Skeletal muscle satellite cell (primary cell): Measurements from ENCODE around the gene TACC2. TPM values are rescaled to one million over a fixed set of nuclear protein-coding genes. Genes with fewer than 3 reads are reported as not detected.
A peak's percentile ranks its signal among the peaks of the same experiment; 100 is the strongest.

Experiments used
- H3K27me3 ChIP-seq: 2 replicates; pipeline ENCODE4 v1.7.0; 2013; ENCODE audit warnings: low read length; ENCODE audit not compliant: control insufficient read depth, insufficient read depth
- H3K36me3 ChIP-seq: 2 replicates; pipeline ENCODE4 v1.7.0; 2013; ENCODE audit warnings: mild to moderate bottlenecking, control low read depth, low read length; ENCODE audit not compliant: insufficient read depth
- H3K4me1 ChIP-seq: 2 replicates; pipeline ENCODE4 v1.7.0; 2013; ENCODE audit warnings: low read length; ENCODE audit not compliant: control insufficient read depth, insufficient read depth
- H3K4me2 ChIP-seq: 2 replicates; pipeline ENCODE4 v1.7.0; 2013; ENCODE audit warnings: mild to moderate bottlenecking, low read length
- H3K4me3 ChIP-seq: 2 replicates; pipeline ENCODE4 v1.7.0; 2013; ENCODE audit warnings: low read length
- H3K9ac ChIP-seq: 2 replicates; pipeline ENCODE4 v1.7.0; 2013; ENCODE audit warnings: mild to moderate bottlenecking, low read depth, low read length, moderate library complexity
- H3K9me3 ChIP-seq: replicated peaks from 2 replicates; pipeline ENCODE4 v1.7.0; 2013; ENCODE audit warnings: mild to moderate bottlenecking, control low read depth, low read length
- total RNA-seq: library from RNA; depleted of rRNA; stranded (reverse); fragments of >200 nt; gene quantifications from 2 replicates; pipeline ENCODE4 v1.2.3, GENCODE V29; 2012; rRNA removed

TACC2 gene, protein sequence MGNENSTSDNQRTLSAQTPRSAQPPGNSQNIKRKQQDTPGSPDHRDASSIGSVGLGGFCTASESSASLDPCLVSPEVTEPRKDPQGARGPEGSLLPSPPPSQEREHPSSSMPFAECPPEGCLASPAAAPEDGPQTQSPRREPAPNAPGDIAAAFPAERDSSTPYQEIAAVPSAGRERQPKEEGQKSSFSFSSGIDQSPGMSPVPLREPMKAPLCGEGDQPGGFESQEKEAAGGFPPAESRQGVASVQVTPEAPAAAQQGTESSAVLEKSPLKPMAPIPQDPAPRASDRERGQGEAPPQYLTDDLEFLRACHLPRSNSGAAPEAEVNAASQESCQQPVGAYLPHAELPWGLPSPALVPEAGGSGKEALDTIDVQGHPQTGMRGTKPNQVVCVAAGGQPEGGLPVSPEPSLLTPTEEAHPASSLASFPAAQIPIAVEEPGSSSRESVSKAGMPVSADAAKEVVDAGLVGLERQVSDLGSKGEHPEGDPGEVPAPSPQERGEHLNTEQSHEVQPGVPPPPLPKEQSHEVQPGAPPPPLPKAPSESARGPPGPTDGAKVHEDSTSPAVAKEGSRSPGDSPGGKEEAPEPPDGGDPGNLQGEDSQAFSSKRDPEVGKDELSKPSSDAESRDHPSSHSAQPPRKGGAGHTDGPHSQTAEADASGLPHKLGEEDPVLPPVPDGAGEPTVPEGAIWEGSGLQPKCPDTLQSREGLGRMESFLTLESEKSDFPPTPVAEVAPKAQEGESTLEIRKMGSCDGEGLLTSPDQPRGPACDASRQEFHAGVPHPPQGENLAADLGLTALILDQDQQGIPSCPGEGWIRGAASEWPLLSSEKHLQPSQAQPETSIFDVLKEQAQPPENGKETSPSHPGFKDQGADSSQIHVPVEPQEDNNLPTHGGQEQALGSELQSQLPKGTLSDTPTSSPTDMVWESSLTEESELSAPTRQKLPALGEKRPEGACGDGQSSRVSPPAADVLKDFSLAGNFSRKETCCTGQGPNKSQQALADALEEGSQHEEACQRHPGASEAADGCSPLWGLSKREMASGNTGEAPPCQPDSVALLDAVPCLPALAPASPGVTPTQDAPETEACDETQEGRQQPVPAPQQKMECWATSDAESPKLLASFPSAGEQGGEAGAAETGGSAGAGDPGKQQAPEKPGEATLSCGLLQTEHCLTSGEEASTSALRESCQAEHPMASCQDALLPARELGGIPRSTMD (N-terminal part only)
- total RNA-seq = 5.3 and 6.3 TPM in 2 replicates

DNA sequence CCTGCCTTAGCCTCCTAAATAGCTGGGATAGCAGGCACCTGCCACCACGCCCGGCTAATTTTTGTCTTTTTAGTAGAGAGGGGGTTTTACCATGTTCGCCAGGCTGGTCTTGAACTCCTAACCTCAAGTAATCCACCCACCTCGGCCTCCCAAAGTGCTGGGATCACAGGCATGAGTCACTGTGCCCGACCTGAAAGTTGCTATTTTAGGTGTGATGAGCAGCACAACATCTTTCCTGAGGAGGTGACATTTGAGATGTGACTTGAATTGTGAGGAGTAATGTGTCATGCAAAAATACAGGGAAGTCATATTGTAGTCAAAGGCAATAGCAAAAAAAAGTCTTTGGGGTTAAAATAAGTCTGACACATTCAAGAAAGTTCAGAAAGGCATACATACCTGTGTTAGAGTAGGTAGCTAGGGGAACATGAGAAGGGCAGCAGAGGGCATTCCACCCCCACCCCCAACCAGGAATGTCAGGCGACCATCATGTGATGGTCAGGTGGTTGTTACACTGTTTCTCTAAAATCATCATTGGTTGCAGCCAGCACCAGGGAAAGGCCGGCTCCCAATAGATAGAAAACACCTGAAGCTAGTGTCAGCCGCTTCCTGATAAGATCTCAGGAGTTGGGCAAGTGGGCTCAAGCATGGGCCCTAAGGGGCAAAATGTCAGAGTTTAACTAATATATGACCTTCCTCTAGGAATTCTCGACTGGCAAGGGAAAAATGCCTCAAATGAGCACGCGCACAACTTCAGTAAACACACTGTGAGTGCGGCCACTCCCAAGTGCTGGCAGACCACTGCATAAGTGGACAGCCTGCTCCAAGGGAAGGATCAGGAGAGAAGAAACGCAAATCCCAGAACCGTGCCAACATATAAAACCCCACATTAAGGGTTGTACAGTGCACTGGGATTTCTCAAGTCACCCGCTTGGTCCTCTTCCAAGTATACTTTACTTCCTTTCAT lies at the start of gene TACC2:
Gene TACC2 (plus strand): TSS at position 803 of the 964 bp plus-strand sequence. CDS start 32,819 bp downstream, outside the sequence.
- H3K9me3 ChIP-seq = no peaks in the 10 kb centered on the region
- peaks cover 2% of the 10 kb centered on the region for H3K27me3 ChIP-seq
- H3K4me2 ChIP-seq = no peak within 1 kb of the TSS
- no peaks in the 10 kb centered on the region for H3K36me3 ChIP-seq
- H3K4me1 ChIP-seq = no peaks in the 10 kb centered on the region
- no peak within 1 kb of the TSS for H3K9ac ChIP-seq
- no peak within 1 kb of the TSS for H3K4me3 ChIP-seq

DNA sequence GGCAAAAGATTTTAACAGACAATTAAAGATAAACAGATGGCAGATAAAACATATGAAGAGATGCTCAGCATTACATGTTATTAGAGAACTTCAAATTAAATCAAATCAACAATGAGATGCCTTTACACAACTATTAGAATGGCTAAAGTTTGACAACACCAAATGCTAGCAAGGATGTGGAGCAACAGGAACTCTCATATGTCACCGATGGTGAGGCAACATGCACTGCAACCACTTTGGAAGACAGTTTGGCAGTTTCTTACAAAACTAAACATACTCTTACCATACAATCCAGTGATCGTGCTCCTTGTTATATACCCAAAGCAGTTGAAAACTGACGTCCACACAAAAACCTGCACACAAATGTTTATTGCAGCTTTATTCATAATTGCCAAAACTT lies 47.4 kb upstream of the TACC2 start:
- no peak overlapping the region for H3K9ac ChIP-seq
- no peak overlapping the region for H3K4me3 ChIP-seq
- no peaks in the 10 kb centered on the region for H3K36me3 ChIP-seq
- no peak overlapping the region for H3K4me2 ChIP-seq
- H3K4me1 ChIP-seq = peaks cover 16% of the 10 kb centered on the region
- H3K27me3 ChIP-seq = no peaks in the 10 kb centered on the region
- no peaks in the 10 kb centered on the region for H3K9me3 ChIP-seq

DNA sequence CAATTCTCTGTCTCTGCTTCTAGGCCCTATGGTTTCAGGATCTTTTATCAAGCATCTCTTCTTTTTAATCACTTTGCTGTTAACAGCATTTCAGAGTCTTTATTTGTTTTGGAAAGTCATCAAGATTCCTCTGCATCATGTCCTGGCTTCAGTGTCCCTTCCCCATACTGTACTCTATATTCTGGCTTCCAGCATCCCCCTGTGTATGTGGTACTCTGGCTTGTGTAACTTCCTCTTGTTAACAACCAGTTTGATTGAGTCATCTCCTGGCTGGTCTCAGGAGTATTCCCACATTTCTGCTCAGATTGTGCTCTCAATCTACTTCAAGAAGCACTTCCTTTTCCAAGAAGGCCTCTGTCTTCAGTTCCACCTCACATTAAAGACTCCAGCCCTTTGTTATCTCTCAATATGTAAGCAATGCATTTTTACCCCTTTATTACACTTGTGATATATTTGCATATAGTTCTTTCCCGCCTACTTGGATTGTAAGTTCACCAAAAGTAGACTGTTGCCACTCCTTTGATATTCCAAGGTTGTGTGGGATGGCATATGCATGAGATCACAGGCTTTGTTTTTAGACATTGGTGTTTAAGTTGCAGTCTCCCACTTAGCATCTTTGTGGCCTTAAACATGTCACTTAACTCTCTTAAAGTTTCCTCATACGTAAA lies 46.1 kb upstream of the TACC2 start:
- Histone ChIP-seq H3K4me3 (no peak overlapping the region), H3K9ac (no peak overlapping the region), H3K4me2 (peak overlapping the region; percentile 19), H3K4me1 (peaks cover 16% of the 10 kb centered on the region), H3K9me3 (no peaks in the 10 kb centered on the region), H3K27me3 (no peaks in the 10 kb centered on the region), H3K36me3 (no peaks in the 10 kb centered on the region)

DNA sequence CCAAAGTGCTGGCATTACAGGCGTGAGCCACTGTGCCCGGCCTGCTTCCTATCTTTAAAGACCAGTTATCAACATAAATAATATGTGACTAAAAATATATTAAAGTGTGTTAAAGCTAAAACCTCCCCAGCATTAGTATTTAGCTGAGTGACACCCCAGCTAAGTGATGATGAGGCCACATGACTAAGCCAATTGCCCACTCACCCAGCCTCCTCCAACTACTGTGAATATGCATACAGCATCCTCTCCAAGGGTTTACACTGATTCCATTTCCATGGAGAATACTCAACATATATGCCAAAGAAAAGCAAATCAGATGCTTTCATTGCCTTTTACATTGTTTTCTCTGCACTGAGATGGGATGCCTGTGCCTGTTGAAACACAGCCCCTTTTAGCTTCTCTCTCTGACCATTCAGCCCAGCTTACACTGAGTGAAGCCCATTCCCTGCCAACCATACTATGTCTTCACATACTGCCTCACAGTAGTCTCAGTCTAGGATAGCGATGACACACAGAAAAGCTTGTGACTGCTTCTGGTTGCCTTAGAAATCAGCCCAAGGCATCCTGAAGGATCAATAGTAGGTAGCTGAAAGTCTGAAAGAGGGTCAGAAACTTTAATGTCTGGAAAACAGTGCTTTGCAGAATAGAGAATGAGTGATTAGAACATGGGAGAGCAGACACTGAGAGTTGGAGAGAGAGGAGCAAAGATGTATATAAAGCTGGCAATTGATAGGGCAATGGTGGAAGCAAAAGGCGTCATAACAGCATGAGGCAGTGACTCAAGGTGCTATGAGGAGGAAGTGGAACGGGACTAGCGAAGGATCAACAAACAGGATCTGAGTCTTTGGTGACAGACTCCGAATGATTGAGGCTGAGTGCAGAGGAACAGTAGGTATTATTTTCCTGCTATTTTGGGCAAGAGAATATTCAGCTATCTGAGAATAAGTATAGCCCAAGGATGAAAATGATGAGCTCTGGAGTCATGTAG lies 41.3 kb upstream of the TACC2 start:
- Histone ChIP-seq H3K9ac (no peak overlapping the region), H3K4me2 (no peak overlapping the region), H3K4me1 (peaks cover 9% of the 10 kb centered on the region), H3K4me3 (no peak overlapping the region), H3K9me3 (no peaks in the 10 kb centered on the region), H3K36me3 (no peaks in the 10 kb centered on the region), H3K27me3 (no peaks in the 10 kb centered on the region)

DNA sequence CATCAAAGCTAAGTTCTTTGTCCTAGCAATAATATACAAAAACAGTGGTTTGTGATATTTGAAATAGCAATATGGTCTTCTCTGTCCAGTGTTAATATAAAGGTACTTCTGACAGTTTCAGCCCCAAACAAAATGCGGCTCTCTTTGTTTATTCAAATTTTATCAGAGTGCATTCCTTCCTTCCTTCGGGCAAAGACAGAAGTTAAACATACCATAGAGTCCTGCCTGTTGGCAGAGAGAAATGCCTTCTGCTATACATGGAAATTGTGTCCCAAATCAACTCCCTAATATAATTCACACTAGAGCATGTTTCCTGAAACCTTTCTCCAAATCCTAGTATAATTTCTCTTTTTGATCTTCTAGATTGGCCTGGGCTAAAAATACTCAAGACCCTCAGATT lies 39.9 kb upstream of the TACC2 start:
- Histone ChIP-seq H3K9ac (no peak overlapping the region), H3K27me3 (no peaks in the 10 kb centered on the region), H3K36me3 (no peaks in the 10 kb centered on the region), H3K9me3 (no peaks in the 10 kb centered on the region), H3K4me1 (no peaks in the 10 kb centered on the region), H3K4me2 (no peak overlapping the region), H3K4me3 (no peak overlapping the region)

DNA sequence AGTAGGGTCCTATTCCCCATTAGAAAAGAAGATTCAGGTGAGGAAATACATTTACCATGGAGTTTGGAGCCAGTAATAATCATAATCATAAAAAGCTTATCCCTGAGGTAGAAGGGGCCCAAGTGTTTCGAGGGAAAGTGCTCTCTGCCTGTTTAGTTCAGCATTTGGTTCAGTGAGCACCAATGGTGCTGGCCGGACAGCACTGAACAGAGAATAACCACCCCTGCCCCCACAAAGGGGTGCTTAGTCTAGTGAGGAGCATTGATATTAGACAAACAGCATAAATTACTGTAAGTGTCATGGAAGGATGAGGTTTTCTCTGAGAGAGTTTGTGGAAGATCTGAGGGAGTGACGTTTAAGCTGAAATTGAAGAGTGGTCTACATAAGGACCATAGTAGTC lies 39.5 kb upstream of the TACC2 start:
- Histone ChIP-seq H3K9me3 (no peaks in the 10 kb centered on the region), H3K9ac (no peak overlapping the region), H3K36me3 (no peaks in the 10 kb centered on the region), H3K4me2 (no peak overlapping the region), H3K27me3 (no peaks in the 10 kb centered on the region), H3K4me1 (no peaks in the 10 kb centered on the region), H3K4me3 (no peak overlapping the region)

DNA sequence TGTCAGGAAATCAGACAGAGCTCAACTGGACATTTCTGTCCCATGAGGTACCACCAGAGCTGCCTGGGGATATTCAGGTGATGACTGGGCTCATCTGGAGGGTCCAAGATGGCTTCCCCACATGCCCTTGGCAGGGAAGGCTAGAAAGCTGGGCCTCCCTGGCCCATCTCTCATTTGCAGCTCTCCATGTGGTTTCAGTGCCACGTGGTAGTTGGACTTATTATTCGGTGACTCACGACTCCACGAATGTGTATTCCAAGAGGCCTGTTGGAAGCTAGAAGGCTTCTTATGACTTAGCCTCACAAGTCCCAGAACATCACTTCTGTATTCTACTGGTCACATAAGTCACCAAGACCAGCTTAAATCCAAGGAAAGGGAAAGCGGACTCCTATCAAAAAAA lies 36.7 kb upstream of the TACC2 start:
- no peaks in the 10 kb centered on the region for H3K27me3 ChIP-seq
- H3K36me3 ChIP-seq = peaks cover 6% of the 10 kb centered on the region
- H3K9me3 ChIP-seq = no peaks in the 10 kb centered on the region
- peaks cover 13% of the 10 kb centered on the region for H3K4me1 ChIP-seq
- H3K4me3 ChIP-seq = no peak overlapping the region
- no peak overlapping the region for H3K4me2 ChIP-seq
- H3K9ac ChIP-seq = no peak overlapping the region

DNA sequence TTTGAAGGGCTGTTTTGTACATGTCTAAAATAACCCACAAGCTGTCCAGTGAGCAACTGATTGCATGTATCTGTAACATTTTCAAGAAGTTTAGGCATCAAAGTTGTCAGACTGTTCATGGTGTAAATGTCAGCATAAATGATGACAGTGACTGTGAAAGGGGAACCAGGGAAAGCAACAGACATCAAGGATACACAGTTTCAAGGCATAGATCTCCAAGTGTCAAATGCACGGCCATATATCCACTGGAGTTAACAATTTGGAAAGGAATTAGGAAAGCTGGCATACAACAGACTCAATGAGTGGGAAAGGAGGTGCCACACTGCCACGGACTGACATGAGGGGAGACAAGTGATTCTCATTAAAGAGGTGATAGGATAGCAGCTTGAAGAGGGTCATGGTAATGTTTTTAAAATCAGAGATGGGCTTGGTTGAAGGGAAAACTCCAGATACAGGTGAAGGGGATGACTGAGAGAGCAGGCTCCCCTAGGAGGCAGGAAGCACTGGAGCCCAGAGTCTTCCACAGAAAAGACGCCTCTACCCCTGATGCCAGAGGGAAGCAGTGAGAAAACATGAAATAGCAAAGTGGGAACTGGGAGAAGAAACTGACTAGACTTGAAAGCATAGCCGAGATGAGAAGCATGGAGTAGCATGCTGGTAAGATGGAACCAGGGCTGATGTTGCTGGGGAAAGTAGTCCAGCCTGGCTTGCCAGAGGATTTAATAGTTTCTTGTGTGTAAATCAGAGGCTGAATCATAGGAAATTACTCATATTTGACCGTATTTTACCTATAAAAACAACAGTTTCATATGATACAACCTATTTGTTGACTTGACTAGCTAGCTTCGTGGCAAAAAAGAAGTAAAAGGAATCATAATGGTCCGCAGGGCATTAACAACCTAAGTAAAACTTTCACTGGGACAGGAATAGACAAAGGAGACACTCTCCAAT lies 32.6 kb upstream of the TACC2 start:
- Histone ChIP-seq H3K27me3 (no peaks in the 10 kb centered on the region), H3K4me1 (peaks cover 14% of the 10 kb centered on the region), H3K9ac (no peak overlapping the region), H3K9me3 (no peaks in the 10 kb centered on the region), H3K36me3 (peaks cover 6% of the 10 kb centered on the region), H3K4me2 (peak overlapping the region; percentile 45), H3K4me3 (no peak overlapping the region)

DNA sequence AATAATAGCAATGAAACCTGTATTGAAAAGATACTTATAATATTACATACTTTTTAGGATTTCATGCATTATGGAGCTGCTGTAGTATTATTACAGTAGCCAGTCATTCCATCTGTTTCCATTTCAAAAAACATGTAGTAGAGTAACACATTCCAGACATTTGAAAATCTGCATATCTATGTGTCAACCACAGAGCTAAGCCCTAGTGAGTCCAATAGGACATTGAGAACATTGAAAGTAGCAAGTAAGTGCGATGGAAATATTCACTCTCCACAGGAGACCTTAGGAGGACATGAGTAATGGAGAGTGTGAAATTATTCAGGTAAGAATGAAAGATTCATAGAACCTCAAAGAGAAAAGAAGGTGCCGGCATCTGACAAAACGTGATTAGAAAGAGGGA lies 29.3 kb upstream of the TACC2 start:
- H3K4me3 ChIP-seq = no peak overlapping the region
- H3K9ac ChIP-seq = no peak overlapping the region
- no peaks in the 10 kb centered on the region for H3K27me3 ChIP-seq
- H3K4me2 ChIP-seq = no peak overlapping the region
- H3K36me3 ChIP-seq = peaks cover 6% of the 10 kb centered on the region
- H3K4me1 ChIP-seq = peaks cover 14% of the 10 kb centered on the region
- H3K9me3 ChIP-seq = no peaks in the 10 kb centered on the region
